GM23248 (cell line): ENCODE data around the gene CASK. TPM values are rescaled to one million over a fixed set of nuclear protein-coding genes. Genes with fewer than 3 reads are reported as not detected.

ENCODE experiments used
- DNase-seq: peaks from one replicate; pipeline ENCODE4 v3.0.0-alpha.2; 2015
- H2AFZ ChIP-seq: fragments of 200-600 bp; sonication (generic); 2 replicates; pipeline ENCODE4 v1.6.1; 2016; ENCODE audit warnings: antibody characterized with exemption
- H3F3A ChIP-seq: fragments of 200-600 bp; sonication (generic); 2 replicates; pipeline ENCODE4 v1.6.1; 2016; ENCODE audit warnings: mild to moderate bottlenecking, antibody characterized with exemption, mixed run types; ENCODE audit not compliant: insufficient read depth
- H3K27ac ChIP-seq: fragments of 200-600 bp; sonication (generic); 2 replicates; pipeline ENCODE4 v1.5.1; 2016; ENCODE audit warnings: mild to moderate bottlenecking
- H3K27me3 ChIP-seq: fragments of 200-600 bp; sonication (generic); replicated peaks from 2 replicates; pipeline ENCODE4 v1.6.1; 2016; ENCODE audit warnings: mild to moderate bottlenecking; ENCODE audit not compliant: insufficient read depth
- H3K36me3 ChIP-seq: fragments of 200-600 bp; sonication (generic); 2 replicates; pipeline ENCODE4 v1.6.1; 2016; ENCODE audit warnings: low read depth, mild to moderate bottlenecking
- H3K4me1 ChIP-seq: fragments of 200-600 bp; sonication (generic); 2 replicates; pipeline ENCODE4 v1.6.1; 2016; ENCODE audit warnings: mild to moderate bottlenecking; ENCODE audit not compliant: insufficient read depth
- H3K4me2 ChIP-seq: fragments of 200-600 bp; sonication (generic); one replicate; pipeline ENCODE4 v1.6.1; 2016; ENCODE audit warnings: mild to moderate bottlenecking; ENCODE audit not compliant: unreplicated experiment
- H3K4me3 ChIP-seq: fragments of 200-600 bp; sonication (generic); 2 replicates; pipeline ENCODE4 v1.5.1; 2016; ENCODE audit warnings: mild to moderate bottlenecking
- H3K79me2 ChIP-seq: fragments of 200-600 bp; sonication (generic); 2 replicates; pipeline ENCODE4 v1.6.1; 2016; ENCODE audit warnings: mild to moderate bottlenecking; ENCODE audit not compliant: insufficient read depth
- H3K9ac ChIP-seq: fragments of 200-600 bp; sonication (generic); 2 replicates; pipeline ENCODE4 v1.6.1; 2016; ENCODE audit warnings: mild to moderate bottlenecking
- H3K9me2 ChIP-seq: fragments of 200-600 bp; sonication (generic); 2 replicates; pipeline ENCODE4 v1.6.1; 2016; ENCODE audit warnings: mixed run types, mild to moderate bottlenecking, moderate library complexity; ENCODE audit not compliant: insufficient read depth
- H3K9me3 ChIP-seq: fragments of 200-600 bp; sonication (generic); one replicate; pipeline ENCODE4 v1.6.1; 2017; ENCODE audit warnings: low read depth
- H4K20me1 ChIP-seq: fragments of 200-600 bp; sonication (generic); 2 replicates; pipeline ENCODE4 v1.6.0; 2016; ENCODE audit not compliant: insufficient read depth
- EZH2 ChIP-seq: fragments of 200-600 bp; sonication (generic); IDR thresholded peaks from 2 replicates; pipeline ENCODE4 v1.6.1; 2018; ENCODE audit warnings: antibody characterized with exemption, mild to moderate bottlenecking; ENCODE audit not compliant: insufficient read depth, poor library complexity, severe bottlenecking
- EZH2phosphoT487 ChIP-seq: fragments of 200-600 bp; sonication (generic); IDR thresholded peaks from 2 replicates; pipeline ENCODE4 v1.6.1; 2018; ENCODE audit warnings: antibody characterized with exemption, moderate library complexity, mild to moderate bottlenecking, low read depth; ENCODE audit not compliant: insufficient read depth
- WGBS, 2 experiments: methylation state at CpG; one replicate each; pipeline ENCODE4 v1.1.6; 2015 to 2017; ENCODE audit warnings: low lambda C conversion rate in 2 of 2, low coverage in 1 of 2; ENCODE audit errors: missing lambda C conversion rate in 2 of 2; 5-methylcytosine and 5-hydroxymethylcytosine counted together
- in situ Hi-C: fragments of 300-500 bp; cut with MboI; formaldehyde crosslinking; loops from 2 replicates; pipeline ENCODE4 v1.15.0; 2020
- polyA plus RNA-seq: library from polyadenylated mRNA; unstranded; fragments of >200 nt; fragmentation: Nextera tagmentation; extraction: Ambion mirVana; gene quantifications from 2 replicates; pipeline ENCODE4 v1.2.1, GENCODE V29; 2016
- total RNA-seq: library from RNA; depleted of rRNA; stranded (reverse); fragments of >200 nt; shearing (Covaris generic); gene quantifications from 2 replicates; pipeline ENCODE4 v1.2.3, GENCODE V29; 2014

CASK gene
- total and polyA plus RNA-seq, 2 experiments from 2014 or later: 2.5 to 29.2 TPM

- Histone ChIP-seq H4K20me1 (no peaks in the 10 kb centered on the region), H3K36me3 (no peaks in the 10 kb centered on the region), H3K27me3 (no peaks in the 10 kb centered on the region), H3K9me3 (no peaks in the 10 kb centered on the region), H3K9ac (no peak overlapping the region), H3K4me3 (no peak overlapping the region), H3F3A (no peaks in the 10 kb centered on the region), H3K4me1 (no peaks in the 10 kb centered on the region), H3K9me2 (no peaks in the 10 kb centered on the region), H3K79me2 (no peaks in the 10 kb centered on the region), H3K4me2 (no peak overlapping the region), H2AFZ (no peak overlapping the region), H3K27ac (no peak overlapping the region)
- no peak for TF ChIP-seq EZH2phosphoT487
- TF ChIP-seq EZH2: no peak
- DNase-seq: no peak
- in situ Hi-C loops: no loop called here
- 37 to 50% methylated on average over 3 of the region's 3 CpGs for WGBS, 2 experiments
Measured at GRCh38 chrX:41946235-41946634, 22.9 kb upstream of the CASK start.

GRCh38 chrX:41935832-41936231 lies 12.5 kb upstream of the CASK start:
- no peak overlapping the region for H3K9ac ChIP-seq
- no peak overlapping the region for H2AFZ ChIP-seq
- H3K9me2 ChIP-seq: no peaks in the 10 kb centered on the region
- WGBS, 2 experiments: 51 to 55% methylated on average over 3 of the region's 3 CpGs
- H3K4me2 ChIP-seq: no peak overlapping the region
- no peaks in the 10 kb centered on the region for H3K27me3 ChIP-seq
- DNase-seq: no peak
- no peaks in the 10 kb centered on the region for H3K4me1 ChIP-seq
- H3K9me3 ChIP-seq: no peaks in the 10 kb centered on the region
- no peaks in the 10 kb centered on the region for H4K20me1 ChIP-seq
- H3K4me3 ChIP-seq: no peak overlapping the region
- H3K79me2 ChIP-seq: no peaks in the 10 kb centered on the region
- no peaks in the 10 kb centered on the region for H3K36me3 ChIP-seq
- H3F3A ChIP-seq: no peaks in the 10 kb centered on the region
- TF ChIP-seq EZH2: no peak
- no peak for TF ChIP-seq EZH2phosphoT487
- no peak overlapping the region for H3K27ac ChIP-seq
- in situ Hi-C loops: no loop called here

GRCh38 chrX:41933546-41933945 lies 10.2 kb upstream of the CASK start:
- H3K79me2 ChIP-seq: no peaks in the 10 kb centered on the region
- no peak for TF ChIP-seq EZH2phosphoT487
- TF ChIP-seq EZH2: no peak
- H2AFZ ChIP-seq: no peak overlapping the region
- no peaks in the 10 kb centered on the region for H3K27me3 ChIP-seq
- no peaks in the 10 kb centered on the region for H3K36me3 ChIP-seq
- no peak overlapping the region for H3K27ac ChIP-seq
- H3K4me2 ChIP-seq: no peak overlapping the region
- H3K9ac ChIP-seq: no peak overlapping the region
- no peaks in the 10 kb centered on the region for H3F3A ChIP-seq
- H3K4me3 ChIP-seq: no peak overlapping the region
- no peaks in the 10 kb centered on the region for H3K4me1 ChIP-seq
- no peaks in the 10 kb centered on the region for H3K9me2 ChIP-seq
- no peak for DNase-seq
- 80 to 83% methylated on average over 6 of the region's 6 CpGs for WGBS, 2 experiments
- no peaks in the 10 kb centered on the region for H4K20me1 ChIP-seq
- no peaks in the 10 kb centered on the region for H3K9me3 ChIP-seq
- in situ Hi-C loops: no loop called here

- no peaks in the 10 kb centered on the region for H3K36me3 ChIP-seq
- DNase-seq: no peak
- TF ChIP-seq EZH2phosphoT487: no peak
- no peak for TF ChIP-seq EZH2
- H4K20me1 ChIP-seq: no peaks in the 10 kb centered on the region
- H3K9me3 ChIP-seq: no peaks in the 10 kb centered on the region
- WGBS, 2 experiments: 75 to 77% methylated on average over 5 of the region's 5 CpGs
- H3K27me3 ChIP-seq: no peaks in the 10 kb centered on the region
- in situ Hi-C loops: no loop called here
- no peak overlapping the region for H3K4me2 ChIP-seq
- H3K4me3 ChIP-seq: no peak overlapping the region
- no peaks in the 10 kb centered on the region for H3F3A ChIP-seq
- no peaks in the 10 kb centered on the region for H3K9me2 ChIP-seq
- no peak overlapping the region for H2AFZ ChIP-seq
- H3K4me1 ChIP-seq: no peaks in the 10 kb centered on the region
- no peak overlapping the region for H3K9ac ChIP-seq
- H3K79me2 ChIP-seq: no peaks in the 10 kb centered on the region
- H3K27ac ChIP-seq: no peak overlapping the region
Measured at GRCh38 chrX:41932885-41933284, 9.5 kb upstream of the CASK start.

- H3K9me2 ChIP-seq: no peaks in the 10 kb centered on the region
- TF ChIP-seq EZH2phosphoT487: no peak
- TF ChIP-seq EZH2: no peak
Measured at GRCh38 chrX:41931591-41931990, 8.2 kb upstream of the CASK start.

More at GRCh38 chrX:41931591-41931990, 8.2 kb upstream of the CASK start:
- Histone ChIP-seq H3K9ac (no peak overlapping the region), H3F3A (no peaks in the 10 kb centered on the region), H3K4me2 (no peak overlapping the region), H3K27me3 (no peaks in the 10 kb centered on the region), H3K27ac (no peak overlapping the region), H3K36me3 (no peaks in the 10 kb centered on the region), H3K79me2 (no peaks in the 10 kb centered on the region), H3K4me3 (no peak overlapping the region), H4K20me1 (no peaks in the 10 kb centered on the region), H2AFZ (no peak overlapping the region), H3K9me3 (no peaks in the 10 kb centered on the region), H3K4me1 (no peaks in the 10 kb centered on the region)
- DNase-seq: no peak
- in situ Hi-C loops: no loop called here
